Sigmoid colon (tissue), 7 donors: ENCODE measurements around the gene SLC9A9. TPM values are rescaled to one million over a fixed set of nuclear protein-coding genes. Genes with fewer than 3 reads are reported as not detected.

Experiments used
- DNase-seq: peaks from one replicate; pipeline ENCODE4 v3.0.0-alpha.2; 2019
- H3K27ac ChIP-seq, 4 donors: fragments of 200-600 bp; sonication (generic); one replicate each; pipeline ENCODE4 v1.5.1; 2016 to 2019; ENCODE audit warnings: mild to moderate bottlenecking in 1 of 4
- H3K27me3 ChIP-seq, 3 donors: fragments of 200-600 bp; sonication (generic); one replicate each; pipeline ENCODE4 v1.5.1; 2019; ENCODE audit warnings: mild to moderate bottlenecking in 1 of 3
- H3K36me3 ChIP-seq, 4 donors: fragments of 200-600 bp; sonication (generic); one replicate each; pipeline ENCODE4 v1.5.1; 2016 to 2019
- H3K4me1 ChIP-seq, 4 donors: fragments of 200-600 bp; sonication (generic); one replicate each; pipeline ENCODE4 v1.5.1; 2017 to 2019
- H3K4me3 ChIP-seq, 4 donors: fragments of 200-600 bp; sonication (generic); one replicate each; pipeline ENCODE4 v1.5.1; 2017 to 2019; ENCODE audit warnings: mild to moderate bottlenecking in 2 of 4, moderate library complexity in 1 of 4
- H3K9me3 ChIP-seq, 4 donors: fragments of 200-600 bp in 3 of 4; sonication (generic) in 3 of 4; one replicate each; pipeline versions ENCODE4 v1.5.1 to v1.6.1; 2013 to 2019
- CTCF ChIP-seq, 4 experiments: fragments of 450-650 bp in 3 of 4; fragments of 200-600 bp in 1 of 4; IDR thresholded peaks; one replicate each; pipeline ENCODE4 v1.5.1; 2016 to 2019; ENCODE audit warnings: antibody characterized with exemption in 4 of 4, mild to moderate bottlenecking in 3 of 4, moderate library complexity in 2 of 4
- EP300 ChIP-seq, 4 donors: sonication (generic); formaldehyde crosslinking; IDR thresholded peaks; one replicate each; pipeline ENCODE4 v1.6.1; 2017; ENCODE audit warnings: antibody characterized with exemption in 4 of 4
- POLR2A ChIP-seq, 2 donors: fragments of 450-650 bp; IDR thresholded peaks; one replicate each; pipeline ENCODE4 v1.6.1; 2016; ENCODE audit warnings: antibody characterized with exemption in 2 of 2, mild to moderate bottlenecking in 2 of 2, moderate library complexity in 2 of 2
- POLR2AphosphoS5 ChIP-seq, 4 donors: sonication (generic); formaldehyde crosslinking; IDR thresholded peaks; one replicate each; pipeline ENCODE4 v1.6.1; 2017; ENCODE audit warnings: antibody characterized with exemption in 4 of 4
- WGBS, 2 donors: extraction: QIAGEN DNeasy Blood & Tissue Kit; methylation state at CpG; one replicate each; pipeline ENCODE4 v1.1.7; 2013; 5-methylcytosine and 5-hydroxymethylcytosine counted together
- intact Hi-C: fragments of 100-400 bp; cut with DNase I; formaldehyde crosslinking; loops from one replicate; pipeline ENCODE4 v1.15.1; 2023
- polyA plus RNA-seq, 3 donors: library from polyadenylated mRNA; stranded (reverse); fragments of 200-250 nt; gene quantifications; one replicate each; pipeline ENCODE4 v1.2.3, GENCODE V29; 2013
- total RNA-seq, 4 donors: library from RNA; depleted of rRNA; stranded (reverse); fragments of >200 nt; gene quantifications; one replicate each; pipeline ENCODE4 v1.1.0, GENCODE V29; 2016
- donor health status: healthy with polysubstance abuse.
- donor health status: Bipolar disorder and iron deficiency.
- donor health status: healthy.

SLC9A9 gene
- total and polyA plus RNA-seq, 7 donors, result 2.4 to 29.9 (median 18.9) TPM

DNA sequence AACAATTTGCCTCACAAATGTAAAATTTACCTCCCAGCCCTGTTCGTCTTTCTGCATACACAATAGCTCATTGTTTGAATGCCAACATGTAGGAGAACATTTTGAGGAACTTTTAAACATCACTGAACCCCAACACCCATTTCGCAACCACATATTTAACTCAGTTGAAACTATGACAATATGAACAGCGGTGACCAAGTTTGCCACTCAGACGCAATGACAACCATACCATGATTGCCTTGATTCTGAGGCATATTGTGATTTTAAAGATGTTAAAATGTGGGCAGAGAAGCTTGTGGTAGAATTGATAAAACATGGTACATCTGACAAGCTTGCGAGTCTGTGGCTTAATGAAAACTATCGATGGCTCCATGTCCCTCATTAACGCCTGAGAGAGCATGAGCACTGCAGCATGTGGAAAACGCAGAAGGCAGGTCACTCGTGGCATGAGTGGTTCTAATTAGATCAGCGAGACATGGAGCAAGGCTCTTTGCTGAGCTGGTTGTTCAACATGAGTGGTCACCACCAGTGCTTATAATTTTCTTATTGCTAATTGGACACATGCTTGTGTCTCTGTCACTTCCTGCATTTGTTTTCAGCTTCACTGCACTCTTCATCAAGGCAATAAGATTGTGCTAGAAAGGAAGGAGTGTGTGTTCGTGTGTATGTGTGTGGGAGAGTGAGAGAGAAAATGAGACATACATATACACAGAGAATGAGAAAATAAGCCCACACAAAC is 611.9 kb downstream of the SLC9A9 start:
- no peaks in the 10 kb centered on the region for H3K36me3 ChIP-seq
- H3K27ac ChIP-seq, result no peak overlapping the region
- H3K27me3 ChIP-seq, result no peaks in the 10 kb centered on the region
- intact Hi-C loops, result no loop called here
- H3K4me3 ChIP-seq, result no peak overlapping the region
- WGBS, 2 donors, result 84 to 95% methylated on average over 11 of the region's 11 CpGs
- H3K4me1 ChIP-seq, result peaks cover 0 to 7% (median 1%) of the 10 kb centered on the region in 4 donors
- TF ChIP-seq POLR2A (IDR thresholded peaks at IDR 0.05) (no peak), CTCF (IDR thresholded peaks at IDR 0.05) (no peak), POLR2AphosphoS5 (IDR thresholded peaks at IDR 0.05) (no peak), EP300 (IDR thresholded peaks at IDR 0.05) (no peak)
- DNase-seq, result no peak
- no peaks in the 10 kb centered on the region for H3K9me3 ChIP-seq

DNA sequence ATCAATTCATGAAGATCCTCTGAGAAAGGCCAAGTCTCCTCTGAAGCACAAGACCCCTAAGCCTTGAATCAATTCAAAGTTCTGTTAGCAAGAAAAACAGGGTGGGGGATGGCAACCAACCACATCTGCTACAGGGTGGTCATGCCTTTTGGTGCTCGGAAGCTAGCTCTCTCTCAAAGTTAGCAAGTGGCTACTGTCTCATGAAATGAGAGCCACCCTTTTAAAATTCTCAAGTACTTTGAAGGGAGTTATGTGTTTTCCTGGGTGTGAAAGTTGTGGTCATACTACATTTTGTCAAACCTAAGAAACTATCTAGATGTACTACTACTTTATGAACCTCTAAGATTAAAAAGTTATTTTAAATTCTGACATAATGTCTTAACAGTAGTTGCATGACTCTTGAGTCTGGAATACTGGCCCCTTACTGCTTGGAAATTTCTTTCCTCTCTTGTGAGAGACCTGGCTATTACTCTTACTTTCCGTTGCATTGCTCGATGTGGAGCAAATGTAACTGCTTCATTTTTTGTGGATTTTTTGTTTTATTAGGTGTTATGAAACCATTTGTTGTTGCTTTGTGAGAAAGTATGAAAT is 612.6 kb downstream of the SLC9A9 start:
- H3K27ac ChIP-seq, result no peak overlapping the region
- TF ChIP-seq EP300 (IDR thresholded peaks at IDR 0.05), result no peak
- no peak for TF ChIP-seq POLR2A (IDR thresholded peaks at IDR 0.05)
- no peak for TF ChIP-seq POLR2AphosphoS5 (IDR thresholded peaks at IDR 0.05)
- no peak for TF ChIP-seq CTCF (IDR thresholded peaks at IDR 0.05)
- 89 to 93% methylated on average over 3 of the region's 3 CpGs for WGBS, 2 donors
- H3K4me3 ChIP-seq, result no peak overlapping the region
- H3K4me1 ChIP-seq, result peaks cover 0 to under 1% (median 0%) of the 10 kb centered on the region in 4 donors
- no peaks in the 10 kb centered on the region for H3K36me3 ChIP-seq
- H3K9me3 ChIP-seq, result no peaks in the 10 kb centered on the region
- H3K27me3 ChIP-seq, result no peaks in the 10 kb centered on the region
- intact Hi-C loops, result no loop called here
- no peak for DNase-seq

DNA sequence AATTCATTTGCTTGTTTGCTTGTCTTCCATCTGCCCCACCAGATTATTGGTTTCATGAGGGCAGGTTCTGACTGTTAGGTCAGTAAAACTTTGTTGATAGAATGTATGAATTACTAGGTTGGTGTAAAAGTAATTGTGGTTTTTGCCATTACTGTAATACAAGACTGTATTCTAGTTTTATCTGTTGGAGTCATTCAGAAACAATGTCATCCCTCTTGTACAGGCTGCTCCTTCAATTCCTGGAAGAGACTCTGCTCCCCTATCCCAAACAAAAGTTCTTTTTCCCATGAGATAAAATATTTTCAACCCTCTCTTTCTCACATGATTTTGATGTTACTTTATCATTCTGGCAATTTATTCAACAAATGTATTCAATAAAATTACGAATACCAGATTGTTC is 613.7 kb downstream of the SLC9A9 start:
- TF ChIP-seq EP300 (IDR thresholded peaks at IDR 0.05), result no peak
- no peak for TF ChIP-seq POLR2AphosphoS5 (IDR thresholded peaks at IDR 0.05)
- TF ChIP-seq CTCF (IDR thresholded peaks at IDR 0.05), result no peak
- no peak for TF ChIP-seq POLR2A (IDR thresholded peaks at IDR 0.05)
- H3K4me3 ChIP-seq, result no peak overlapping the region
- DNase-seq, result no peak
- no peak overlapping the region for H3K27ac ChIP-seq
- H3K9me3 ChIP-seq, result no peaks in the 10 kb centered on the region
- no peaks in the 10 kb centered on the region for H3K4me1 ChIP-seq
- intact Hi-C loops, result no loop called here
- no peaks in the 10 kb centered on the region for H3K36me3 ChIP-seq
- WGBS, 2 donors, result 82 to 85% methylated on average over 1 of the region's 1 CpG
- H3K27me3 ChIP-seq, result no peaks in the 10 kb centered on the region

GRCh38 chr3:143232981-143233380 is 615.3 kb downstream of the SLC9A9 start:
- TF ChIP-seq POLR2AphosphoS5 (IDR thresholded peaks at IDR 0.05) (no peak), POLR2A (IDR thresholded peaks at IDR 0.05) (no peak), CTCF (IDR thresholded peaks at IDR 0.05) (no peak), EP300 (IDR thresholded peaks at IDR 0.05) (no peak)
- Histone ChIP-seq H3K9me3 (no peaks in the 10 kb centered on the region), H3K27ac (no peak overlapping the region), H3K36me3 (no peaks in the 10 kb centered on the region), H3K27me3 (no peaks in the 10 kb centered on the region), H3K4me1 (no peaks in the 10 kb centered on the region), H3K4me3 (no peak overlapping the region)
- no peak for DNase-seq
- intact Hi-C loops, result no loop called here
- WGBS, 2 donors, result 90 to 94% methylated on average over 1 of the region's 1 CpG
